Astrocyte (in vitro differentiated cells and primary cell): Measurements from ENCODE around the gene CDC25B.

Source experiments
- EZH2 ChIP-seq: IDR thresholded peaks from 2 replicates; pipeline ENCODE4 v1.6.1; 2012; ENCODE audit warnings: mild to moderate bottlenecking, low read length, inconsistent platforms; ENCODE audit not compliant: insufficient read depth
- TF ChIP-seq, protein P1 (sequence below): IDR thresholded peaks from 2 replicates; pipeline ENCODE4 v1.5.1; 2011; ENCODE audit warnings: low read depth, mild to moderate bottlenecking, inconsistent platforms, low read length, moderate library complexity; ENCODE audit not compliant: insufficient read depth

DNA sequence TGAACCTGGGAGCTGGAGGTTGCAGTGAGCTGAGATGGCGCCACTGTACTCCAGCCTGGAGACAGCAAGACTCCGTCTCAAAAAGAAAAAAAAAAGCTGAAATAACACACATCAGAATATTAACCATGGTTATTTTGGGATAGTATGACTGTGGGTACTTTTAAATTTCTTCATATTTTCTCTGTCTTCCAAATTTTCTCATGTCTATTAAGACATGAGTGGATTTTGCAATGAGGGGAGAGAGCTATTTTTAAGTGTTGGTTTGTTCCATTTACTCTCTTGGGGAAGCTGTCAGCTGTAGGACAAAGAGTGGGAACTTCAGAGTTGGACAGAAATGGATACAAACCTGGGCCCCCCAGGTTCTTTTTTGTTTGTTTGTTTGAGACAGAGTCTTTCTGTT, 38.8 kb upstream of the CDC25B start:
- TF ChIP-seq, protein P1, sequence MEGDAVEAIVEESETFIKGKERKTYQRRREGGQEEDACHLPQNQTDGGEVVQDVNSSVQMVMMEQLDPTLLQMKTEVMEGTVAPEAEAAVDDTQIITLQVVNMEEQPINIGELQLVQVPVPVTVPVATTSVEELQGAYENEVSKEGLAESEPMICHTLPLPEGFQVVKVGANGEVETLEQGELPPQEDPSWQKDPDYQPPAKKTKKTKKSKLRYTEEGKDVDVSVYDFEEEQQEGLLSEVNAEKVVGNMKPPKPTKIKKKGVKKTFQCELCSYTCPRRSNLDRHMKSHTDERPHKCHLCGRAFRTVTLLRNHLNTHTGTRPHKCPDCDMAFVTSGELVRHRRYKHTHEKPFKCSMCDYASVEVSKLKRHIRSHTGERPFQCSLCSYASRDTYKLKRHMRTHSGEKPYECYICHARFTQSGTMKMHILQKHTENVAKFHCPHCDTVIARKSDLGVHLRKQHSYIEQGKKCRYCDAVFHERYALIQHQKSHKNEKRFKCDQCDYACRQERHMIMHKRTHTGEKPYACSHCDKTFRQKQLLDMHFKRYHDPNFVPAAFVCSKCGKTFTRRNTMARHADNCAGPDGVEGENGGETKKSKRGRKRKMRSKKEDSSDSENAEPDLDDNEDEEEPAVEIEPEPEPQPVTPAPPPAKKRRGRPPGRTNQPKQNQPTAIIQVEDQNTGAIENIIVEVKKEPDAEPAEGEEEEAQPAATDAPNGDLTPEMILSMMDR, result no peak
- TF ChIP-seq EZH2, result no peak
